KG1 (cell line): ENCODE results near the gene ORAI3.
"Not testable (repeated sequence)": the region's sequence is repeated elsewhere in the genome, so short reads cannot be mapped to it uniquely, and the experiment has no call there.

Experiments
- DNase-seq: peaks from one replicate; lab custom pipeline; 2025; lab: John Stamatoyannopoulos, UW

Gene ORAI3

DNA sequence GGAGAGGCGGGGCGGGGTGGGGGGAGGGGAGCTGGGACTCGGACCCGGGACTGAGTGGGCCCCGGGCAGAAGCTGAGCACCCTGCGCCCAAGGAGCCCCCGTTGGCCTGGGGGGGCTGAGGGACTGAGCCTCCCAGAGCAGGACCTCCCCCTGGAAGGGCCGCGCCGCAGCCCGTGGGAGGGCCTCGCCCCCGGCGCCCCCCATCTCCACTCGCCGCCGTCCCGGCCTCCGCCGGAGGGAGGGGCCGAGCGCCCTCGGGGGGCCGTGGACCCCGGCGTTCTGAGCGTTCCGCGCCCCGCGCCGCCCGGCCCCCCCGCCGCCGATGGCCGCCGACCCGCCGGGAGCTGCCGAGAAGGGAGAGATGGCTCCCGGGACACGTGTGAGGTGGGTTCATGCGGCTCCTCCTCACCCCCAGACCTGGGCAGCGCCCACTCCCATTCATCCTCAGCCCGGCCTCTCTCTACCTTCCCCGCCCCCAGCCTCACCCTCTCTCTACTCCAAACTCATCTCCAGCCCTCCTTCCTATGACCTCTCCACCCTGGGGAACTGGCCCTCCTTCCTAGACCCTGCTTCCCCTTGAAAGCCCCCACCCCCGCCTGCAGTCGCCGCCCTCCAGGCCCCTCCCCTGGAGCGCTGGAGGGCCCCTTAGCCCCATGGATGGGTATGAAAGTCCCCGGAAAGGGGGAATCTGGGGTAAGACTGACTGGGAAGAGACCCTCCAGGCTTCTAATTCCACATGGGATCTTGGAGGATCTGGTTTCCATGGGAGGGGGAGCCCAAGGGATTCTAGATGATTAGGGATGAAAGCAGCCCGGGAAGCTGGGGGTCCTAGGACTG lies 24.6 kb upstream of the ORAI3 start:
- DNase-seq = no peak

DNA sequence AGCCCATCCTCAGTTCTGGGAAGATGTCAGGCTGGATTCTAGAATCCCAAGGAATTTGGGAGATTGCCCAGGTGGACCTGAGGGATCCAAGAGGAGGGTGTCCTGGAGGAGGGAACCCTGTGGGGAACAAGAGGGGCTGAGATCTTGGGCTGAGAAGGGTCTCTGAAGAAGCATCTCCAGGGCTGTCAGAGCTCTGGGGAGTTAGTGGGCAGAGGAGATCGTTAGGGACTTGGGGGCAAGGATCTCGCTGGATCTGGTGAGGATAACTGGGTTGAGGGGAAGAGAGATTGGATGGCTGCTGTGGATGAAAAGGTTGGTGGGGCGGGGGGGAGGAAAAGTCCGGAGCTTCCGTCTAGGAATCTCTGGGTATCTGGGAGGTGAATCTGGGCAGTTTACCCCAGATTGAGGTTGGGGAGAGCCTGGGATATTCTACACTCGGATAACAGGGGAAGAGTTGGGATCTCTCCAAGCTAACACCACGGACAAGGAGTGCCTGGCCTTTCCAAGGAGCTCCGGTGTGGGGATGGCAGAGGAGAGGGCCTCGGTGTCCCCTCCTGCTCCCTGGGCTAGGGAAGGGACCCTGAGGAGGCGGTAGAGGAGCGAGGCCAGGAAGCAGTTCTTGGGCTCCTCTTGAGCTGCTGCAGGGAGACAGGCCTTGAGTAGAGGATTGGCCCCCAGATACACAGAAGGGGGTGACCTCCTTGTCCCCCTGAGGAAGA lies 23.8 kb upstream of the ORAI3 start:
- DNase-seq = no peak

DNA sequence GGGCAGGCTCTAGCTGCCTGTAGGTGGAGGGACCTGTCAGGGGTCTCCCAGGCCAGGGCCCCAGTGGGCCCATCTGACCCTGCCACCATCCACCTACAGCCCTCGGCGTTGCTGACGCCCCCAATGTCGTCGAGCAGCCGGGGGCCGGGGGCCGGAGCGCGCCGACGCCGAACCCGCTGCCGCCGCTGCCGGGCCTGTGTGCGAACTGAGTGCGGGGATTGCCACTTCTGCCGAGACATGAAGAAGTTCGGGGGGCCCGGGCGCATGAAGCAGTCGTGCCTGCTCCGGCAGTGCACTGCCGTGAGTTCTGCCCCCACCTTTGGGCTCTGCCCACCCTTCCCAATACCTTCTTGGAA lies 23.3 kb upstream of the ORAI3 start:
- no peak for DNase-seq

DNA sequence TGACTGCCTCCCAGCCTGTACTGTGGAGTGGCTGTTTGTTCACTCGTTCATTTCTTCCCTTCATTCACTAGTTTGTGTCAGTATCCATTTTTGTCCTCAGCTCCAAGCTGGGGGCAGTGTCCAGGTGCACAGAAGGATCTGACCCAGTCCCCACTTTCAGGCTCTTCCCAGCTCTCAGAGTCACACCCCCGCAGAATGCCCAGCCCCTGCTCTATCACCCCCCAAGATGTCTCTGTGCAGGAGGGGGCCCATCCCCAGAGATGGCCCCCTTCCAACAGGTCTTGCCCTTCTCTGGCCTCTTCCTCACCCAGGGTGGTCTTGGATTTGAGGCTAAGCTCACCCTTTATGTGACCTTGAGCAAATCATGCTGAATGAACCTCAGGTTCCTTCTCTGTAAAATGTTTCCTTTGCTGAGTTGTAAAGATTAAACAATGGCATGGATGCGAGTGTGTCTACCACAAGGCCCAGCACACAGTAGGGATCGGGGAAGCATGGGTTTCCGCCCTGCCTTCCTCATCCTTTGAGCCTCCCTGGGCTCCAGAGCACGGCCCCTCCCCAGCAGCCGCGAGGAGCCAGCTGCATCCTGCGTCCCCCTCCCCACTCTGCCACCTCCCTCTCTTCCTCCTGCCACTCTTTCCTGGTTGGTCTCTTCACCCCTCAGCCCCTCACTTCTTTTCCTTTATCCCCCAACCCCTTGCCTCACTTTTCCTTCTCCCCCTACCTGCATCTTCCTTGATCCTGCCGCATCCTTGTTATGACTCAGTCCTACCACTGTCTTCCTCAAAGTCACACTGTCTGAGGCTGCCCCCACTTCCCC lies 22.7 kb upstream of the ORAI3 start:
- no peak for DNase-seq

DNA sequence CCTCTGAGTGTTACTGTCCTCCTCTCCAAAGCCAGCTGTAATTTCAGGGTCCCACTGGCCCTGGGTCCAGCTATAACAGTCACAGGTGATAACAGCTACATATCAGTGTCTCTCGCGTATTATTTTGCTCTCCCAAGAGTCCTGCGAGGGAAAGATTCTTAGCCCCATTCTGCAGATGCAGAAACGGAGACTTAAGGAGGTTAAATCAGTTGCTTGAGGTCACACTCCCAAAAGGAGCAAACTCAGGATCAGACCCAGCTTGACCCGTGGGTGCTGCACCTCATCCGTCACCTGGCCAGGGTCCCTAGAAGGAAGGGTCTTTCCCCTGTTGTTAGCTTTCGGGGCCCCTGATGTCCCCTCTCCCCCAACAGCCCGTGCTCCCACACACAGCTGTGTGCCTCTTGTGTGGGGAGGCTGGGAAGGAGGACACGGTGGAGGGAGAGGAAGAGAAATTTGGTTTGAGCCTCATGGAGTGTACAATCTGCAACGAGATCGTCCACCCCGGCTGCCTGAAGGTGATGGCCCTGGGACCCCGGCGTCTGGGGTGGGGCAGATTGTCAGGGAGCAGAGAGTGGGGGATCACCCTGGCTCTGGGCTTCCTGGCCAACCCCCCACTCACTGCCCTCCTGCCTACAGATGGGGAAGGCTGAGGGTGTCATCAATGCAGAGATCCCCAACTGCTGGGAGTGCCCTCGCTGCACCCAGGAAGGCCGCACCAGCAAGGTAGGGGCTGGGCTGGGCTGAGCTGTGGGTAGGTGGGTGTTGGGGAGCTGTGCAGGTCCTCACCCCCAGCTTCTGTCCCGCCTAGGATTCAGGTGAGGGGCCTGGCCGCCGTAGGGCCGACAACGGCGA lies 21.7 kb upstream of the ORAI3 start:
- no peak for DNase-seq

DNA sequence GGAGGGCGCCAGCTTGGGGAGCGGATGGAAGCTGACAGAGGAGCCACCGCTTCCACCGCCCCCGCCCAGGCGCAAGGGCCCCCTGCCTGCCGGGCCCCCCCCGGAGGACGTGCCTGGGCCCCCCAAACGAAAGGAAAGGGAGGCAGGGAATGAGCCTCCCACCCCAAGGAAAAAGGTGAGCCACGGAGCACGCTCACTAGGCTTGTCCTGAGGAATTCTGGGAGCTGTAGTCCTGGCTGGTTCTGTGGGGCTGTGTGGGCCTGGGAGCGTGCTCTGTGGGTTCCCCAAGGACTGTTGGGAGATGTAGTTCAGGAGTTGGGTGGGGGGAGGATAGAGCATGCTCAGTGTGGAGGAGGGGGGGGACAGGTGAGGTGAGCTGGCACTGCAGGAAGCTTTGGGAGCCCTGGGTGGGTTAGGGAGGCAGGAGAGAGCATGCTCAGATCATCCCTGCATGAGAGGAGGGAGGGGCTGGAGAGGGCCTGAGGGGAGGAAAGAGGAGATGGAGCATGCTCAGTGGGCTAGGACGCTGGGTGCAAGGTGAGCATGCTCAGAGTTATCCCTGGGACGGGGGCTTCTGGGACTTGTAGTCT lies 21.0 kb upstream of the ORAI3 start:
- no peak for DNase-seq

DNA sequence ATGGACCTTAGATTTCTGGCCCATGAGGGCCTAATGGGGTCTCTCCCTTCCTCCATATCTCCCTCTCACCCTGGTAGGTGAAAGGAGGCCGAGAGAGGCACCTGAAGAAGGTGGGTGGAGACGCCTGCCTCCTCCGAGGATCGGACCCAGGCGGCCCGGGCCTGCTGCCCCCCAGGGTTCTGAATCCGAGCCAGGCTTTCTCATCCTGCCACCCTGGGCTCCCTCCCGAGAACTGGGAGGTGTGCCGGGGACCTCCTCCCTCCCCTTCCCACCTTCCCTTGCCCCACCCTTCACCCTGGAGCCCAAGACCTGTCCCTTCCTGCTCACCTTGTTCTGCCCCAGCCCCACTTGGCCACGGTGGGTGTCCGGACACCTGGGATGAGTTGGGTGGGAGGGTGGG lies 20.5 kb upstream of the ORAI3 start:
- DNase-seq = no peak

DNA sequence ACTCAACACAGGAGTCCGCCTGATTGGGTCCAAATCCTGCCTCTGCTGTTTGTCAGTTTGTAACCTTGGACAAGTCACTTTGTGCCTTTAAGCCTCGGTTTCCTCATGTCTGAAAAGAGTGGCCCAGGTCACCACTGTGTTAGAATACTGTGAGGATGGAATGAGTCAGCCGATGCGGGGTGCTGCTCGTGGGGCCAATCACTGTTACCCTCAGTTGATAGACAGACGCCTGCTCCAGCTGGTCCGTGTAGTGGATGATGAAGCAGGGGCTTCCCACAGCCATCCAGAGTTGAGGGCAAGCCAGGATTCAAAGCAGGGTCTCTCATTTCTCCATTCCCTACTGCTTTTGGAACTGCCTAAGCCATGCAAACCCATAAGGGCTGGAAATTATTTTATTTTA lies 19.7 kb upstream of the ORAI3 start:
- no peak for DNase-seq

DNA sequence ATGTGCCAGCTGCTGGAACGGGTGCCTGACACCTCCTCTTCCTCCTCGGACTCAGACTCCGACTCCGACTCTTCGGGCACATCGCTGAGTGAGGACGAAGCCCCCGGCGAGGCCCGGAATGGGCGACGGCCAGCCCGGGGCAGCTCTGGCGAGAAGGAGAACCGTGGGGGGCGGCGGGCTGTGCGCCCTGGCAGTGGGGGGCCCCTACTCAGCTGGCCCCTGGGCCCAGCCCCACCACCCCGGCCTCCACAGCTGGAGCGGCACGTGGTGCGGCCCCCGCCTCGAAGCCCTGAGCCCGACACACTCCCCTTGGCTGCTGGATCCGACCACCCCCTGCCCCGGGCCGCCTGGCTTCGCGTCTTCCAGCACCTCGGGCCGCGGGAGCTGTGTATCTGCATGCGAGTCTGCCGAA lies 18.7 kb upstream of the ORAI3 start:
- no peak for DNase-seq

DNA sequence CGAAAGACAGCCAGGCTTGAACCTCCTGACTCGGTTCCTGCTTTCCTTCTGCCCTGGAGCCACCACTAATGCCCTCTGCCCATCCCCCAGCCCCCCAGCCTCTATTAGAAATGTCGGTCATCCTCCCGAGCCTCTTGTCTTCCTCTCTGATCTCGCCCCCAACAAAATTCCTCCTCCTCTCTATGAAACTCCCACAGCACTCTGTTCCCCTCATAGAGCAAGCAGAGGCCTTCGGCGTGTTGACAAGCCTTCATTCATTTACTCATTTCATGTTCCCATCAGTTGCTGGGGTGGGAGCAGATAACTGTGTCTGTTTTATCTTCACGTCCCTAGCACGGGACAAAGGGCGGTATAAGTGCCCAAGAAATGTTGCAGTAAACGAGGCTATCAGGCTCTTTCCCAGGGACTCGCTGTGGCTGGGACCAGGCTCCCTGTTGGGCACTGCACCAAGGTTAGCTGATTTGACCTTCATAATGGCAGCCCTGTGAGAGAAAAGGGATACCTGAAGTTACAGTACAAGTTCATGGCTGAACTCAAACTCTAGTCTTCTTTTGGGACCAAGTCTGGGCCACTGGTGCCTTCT lies 17.7 kb upstream of the ORAI3 start:
- no peak for DNase-seq

DNA sequence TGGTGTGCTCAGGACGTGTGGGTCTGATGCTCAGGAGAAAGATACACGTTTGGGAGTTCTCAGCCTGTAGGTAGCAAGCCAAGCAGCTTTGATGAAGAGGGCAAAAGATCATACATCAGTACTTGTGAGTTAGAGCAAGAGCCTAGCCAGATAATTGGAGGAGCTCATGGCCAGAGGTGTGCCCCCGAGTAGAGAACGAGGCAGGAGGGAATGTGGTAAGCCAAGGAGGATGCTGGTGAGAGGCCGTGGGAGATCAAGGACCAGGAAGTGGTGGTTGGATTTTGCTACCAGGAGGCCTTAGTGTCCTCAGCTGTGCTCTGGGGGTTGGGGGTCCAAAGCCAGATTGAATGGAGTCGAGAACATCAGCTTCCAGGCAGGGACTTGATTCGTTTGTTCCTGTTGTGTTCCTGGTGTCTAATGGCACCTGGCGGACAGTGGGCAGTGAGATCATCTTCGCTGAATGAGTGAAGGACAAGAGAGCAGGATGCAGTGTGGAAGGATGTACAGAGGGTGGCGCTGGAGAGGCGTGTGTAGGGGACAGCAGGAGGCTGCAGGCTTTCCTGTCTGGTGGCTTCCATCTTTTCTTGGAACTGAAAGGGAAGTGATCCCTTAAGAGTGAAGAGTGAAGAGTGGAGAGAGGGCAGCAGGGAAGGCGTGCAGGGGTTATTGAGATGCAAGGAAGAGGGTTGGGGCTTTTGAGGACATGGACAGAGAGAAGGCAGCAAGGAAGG lies 13.9 kb upstream of the ORAI3 start:
- no peak for DNase-seq

DNA sequence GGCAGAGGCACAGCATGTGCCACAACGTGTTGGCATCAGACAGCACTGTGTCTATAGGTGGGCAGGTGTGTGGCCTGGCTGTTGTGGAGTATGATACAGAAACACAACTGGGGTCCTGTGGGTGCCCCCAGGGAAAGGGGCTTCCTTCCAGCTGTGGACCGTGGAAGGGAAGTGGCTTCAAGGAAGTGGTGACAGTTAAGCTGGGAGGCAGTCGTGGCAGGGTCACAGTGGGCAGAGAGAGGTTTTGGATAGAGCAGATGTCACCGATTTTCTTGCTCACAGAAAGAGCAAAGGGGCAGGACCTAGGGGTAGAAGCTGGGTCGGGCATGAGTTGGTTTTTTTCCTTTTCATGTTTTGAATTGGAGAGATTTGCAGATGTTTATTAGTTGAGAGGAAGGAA lies 11.2 kb upstream of the ORAI3 start:
- no peak for DNase-seq

DNA sequence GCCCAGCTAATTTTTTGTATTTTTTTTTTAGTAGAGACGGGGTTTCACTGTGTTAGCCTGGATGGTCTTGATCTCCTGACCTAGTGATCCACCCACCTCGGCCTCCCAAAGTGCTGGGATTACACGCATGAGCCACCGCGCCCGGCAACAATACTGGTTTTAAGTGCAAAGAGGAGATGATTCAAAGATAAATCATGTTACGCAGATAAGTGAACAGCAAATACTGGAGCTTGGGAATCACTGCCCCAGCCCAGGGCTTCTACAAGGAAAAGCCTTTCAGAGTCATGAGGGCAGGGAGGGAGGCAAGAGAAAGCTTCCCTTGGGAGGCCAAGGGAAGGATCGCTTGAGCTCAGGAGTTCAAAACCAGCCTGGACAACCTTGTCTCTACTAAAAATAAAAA lies 9.3 kb upstream of the ORAI3 start:
- DNase-seq = not testable (repeated sequence)

DNA sequence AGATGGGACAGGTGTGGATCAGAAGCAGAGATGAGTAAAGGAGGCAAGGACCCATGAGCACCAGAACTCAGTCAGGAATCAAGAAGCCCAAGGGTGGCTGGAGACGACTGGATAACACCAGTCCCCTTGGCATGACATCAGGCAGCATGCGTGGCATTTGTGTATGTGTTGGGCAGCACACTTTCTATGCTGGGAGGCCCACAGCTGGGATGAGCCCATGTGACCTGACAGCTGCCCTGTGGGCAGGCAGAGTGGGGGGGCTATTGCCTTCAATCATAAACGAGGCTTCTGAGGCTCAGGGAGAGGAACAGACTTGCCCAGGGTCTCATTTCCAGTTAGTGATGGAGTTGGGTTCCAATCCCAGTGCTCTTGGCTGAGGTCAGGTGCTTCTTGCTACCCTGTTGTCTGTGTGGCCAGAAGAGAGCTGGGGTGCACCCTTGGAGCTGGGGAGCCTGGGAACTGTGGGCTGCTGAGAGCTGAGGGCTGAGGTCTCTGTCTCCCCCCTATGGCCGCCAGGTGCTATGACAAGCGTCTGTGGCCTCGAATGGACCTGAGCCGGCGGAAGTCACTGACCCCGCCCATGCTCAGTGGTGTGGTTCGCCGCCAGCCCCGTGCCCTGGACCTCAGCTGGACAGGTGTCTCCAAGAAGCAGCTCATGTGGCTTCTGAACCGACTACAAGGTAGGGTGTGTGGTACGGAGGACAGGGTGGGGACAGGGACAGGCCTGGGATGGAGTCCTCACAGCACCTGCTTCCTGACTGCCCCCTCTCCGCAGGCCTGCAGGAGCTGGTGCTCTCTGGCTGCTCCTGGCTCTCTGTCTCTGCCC lies 7.1 kb upstream of the ORAI3 start:
- DNase-seq = no peak

DNA sequence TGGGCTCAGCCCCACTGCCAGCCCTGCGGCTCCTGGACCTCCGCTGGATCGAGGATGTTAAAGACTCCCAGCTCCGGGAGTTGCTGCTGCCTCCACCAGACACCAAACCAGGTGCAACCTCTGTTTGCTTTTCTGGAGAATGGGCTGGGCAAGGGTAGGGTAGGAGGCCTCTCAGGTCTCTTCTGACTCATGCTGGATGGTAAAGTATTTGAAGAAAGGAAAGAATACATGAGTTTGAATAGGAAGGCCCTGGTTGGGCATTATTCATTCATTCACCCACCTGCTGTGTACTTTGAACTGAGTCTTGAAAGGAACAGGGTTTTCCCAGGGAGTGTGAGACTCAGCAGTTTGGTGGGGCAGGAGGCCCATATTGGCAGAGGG lies 6.5 kb upstream of the ORAI3 start:
- DNase-seq = no peak

DNA sequence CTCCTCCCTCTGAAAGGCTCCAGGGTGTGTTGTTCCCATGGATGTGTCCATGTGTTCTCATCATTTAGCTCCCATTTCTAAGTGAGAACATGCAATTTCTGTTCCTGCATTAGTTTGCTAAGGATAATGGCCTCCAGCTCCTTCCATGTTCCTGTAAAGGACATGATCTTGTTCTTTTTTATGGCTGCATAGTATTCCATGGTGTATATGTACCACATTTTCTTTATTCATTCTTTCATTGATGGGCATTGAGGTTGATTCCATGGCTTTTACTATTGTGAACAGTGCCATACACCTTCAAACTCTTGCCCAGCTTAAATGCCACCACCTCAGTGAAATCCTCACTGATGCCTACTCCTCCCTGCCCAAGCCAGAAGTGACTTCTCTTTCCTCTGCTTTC lies 4.5 kb upstream of the ORAI3 start:
- DNase-seq = no peak

DNA sequence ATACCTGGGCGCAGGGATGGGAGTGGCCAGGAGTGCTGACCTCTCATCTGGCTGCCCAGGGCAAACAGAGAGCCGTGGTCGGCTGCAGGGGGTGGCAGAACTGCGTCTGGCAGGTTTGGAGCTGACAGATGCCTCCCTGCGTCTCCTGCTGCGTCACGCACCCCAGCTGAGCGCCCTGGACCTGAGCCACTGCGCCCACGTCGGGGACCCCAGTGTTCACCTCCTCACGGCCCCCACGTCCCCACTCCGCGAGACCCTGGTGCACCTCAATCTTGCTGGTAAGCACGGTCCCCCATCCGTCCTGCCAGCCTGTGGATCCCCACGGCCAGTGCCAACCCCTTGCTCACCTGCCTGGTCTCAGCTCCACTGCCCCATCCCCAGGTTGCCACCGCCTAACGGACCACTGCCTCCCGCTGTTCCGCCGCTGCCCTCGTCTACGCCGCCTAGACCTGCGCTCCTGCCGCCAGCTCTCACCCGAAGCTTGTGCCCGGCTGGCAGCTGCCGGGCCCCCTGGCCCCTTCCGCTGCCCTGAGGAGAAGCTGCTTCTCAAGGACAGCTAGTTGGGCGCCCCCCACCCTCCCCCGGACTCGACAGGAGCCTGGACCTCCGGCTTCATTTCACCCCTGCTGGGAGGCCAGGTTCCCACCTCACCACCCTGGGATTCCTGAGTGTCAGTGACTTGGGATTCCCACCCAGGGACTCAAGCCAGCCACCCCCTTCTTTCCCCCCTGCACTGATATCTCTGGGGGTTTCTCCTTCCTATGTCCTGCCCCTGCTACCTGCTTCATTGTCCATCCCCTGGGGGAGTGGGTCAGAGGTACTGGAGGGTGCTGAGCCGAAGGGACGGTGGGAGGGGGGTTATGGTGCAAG lies 2.0 kb upstream of the ORAI3 start:
- no peak for DNase-seq

DNA sequence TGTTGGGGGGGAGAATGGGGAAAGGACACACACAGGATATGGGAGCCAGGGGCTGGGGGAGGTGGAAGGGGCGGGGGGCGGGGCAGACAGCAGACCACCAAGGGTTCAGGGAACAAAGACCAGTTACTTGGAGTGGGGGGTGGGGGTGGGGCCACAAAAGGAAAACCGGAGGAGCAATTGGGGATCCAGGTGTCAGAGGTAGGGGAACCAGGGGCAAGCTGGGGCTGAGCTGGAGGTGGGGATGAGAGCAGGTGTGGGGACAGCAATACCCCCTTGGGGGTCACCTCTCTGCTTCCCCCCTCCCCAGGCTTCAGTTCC lies 1.4 kb upstream of the ORAI3 start:
- DNase-seq = no peak
